ENCODE measurements around the gene CACNA1D.

The CACNA1D gene

DNA sequence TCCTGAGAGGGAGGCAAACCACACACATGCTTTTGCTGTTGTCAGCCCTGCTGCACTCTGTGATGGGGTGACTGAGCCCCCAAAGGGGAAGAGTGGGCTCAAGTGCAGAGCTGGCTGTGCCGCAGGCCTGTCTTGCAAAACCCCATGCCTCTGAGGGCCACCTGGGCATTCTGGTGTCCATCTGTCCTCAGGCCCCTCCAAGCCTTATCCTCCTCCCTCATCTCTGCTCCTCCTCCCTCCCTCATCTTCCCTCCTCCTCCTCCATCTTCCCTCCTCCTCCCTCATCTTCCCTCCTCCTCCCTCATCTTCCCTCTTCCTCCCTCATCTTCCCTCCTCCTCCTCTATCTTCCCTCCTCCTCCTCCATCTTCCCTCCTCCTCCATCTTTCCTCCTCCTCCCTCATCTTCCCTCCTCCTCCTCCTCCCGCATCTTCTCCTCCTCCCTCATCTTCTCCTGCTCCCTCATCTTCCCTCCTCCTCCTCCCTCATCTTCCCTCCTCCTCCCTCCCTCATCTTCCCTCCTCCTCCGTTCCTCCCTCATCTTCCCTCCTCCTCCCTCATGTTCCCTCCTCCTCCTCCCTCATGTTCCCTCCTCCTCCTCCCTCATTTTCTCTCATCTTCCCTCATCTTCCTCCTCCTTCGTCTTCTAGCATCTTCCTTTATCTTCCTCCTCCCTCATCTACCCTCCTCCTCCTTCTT is 311.2 kb downstream of the CACNA1D start:
- no peak for TF ChIP-seq CTCF (IDR thresholded peaks at IDR 0.05; ENCODE audit: insufficient read depth, missing control alignments)
- DNase-seq (ENCODE audit: insufficient read length, low spot score) (no peak), FAIRE-seq (no peak)

- TF ChIP-seq CTCF (IDR thresholded peaks at IDR 0.05; ENCODE audit: insufficient read depth, missing control alignments), result no peak
- FAIRE-seq (no peak), DNase-seq (ENCODE audit: insufficient read length, low spot score) (no peak)
These were observed 312.0 kb downstream of the CACNA1D start for GRCh38 chr3:53806182-53807116.

DNA sequence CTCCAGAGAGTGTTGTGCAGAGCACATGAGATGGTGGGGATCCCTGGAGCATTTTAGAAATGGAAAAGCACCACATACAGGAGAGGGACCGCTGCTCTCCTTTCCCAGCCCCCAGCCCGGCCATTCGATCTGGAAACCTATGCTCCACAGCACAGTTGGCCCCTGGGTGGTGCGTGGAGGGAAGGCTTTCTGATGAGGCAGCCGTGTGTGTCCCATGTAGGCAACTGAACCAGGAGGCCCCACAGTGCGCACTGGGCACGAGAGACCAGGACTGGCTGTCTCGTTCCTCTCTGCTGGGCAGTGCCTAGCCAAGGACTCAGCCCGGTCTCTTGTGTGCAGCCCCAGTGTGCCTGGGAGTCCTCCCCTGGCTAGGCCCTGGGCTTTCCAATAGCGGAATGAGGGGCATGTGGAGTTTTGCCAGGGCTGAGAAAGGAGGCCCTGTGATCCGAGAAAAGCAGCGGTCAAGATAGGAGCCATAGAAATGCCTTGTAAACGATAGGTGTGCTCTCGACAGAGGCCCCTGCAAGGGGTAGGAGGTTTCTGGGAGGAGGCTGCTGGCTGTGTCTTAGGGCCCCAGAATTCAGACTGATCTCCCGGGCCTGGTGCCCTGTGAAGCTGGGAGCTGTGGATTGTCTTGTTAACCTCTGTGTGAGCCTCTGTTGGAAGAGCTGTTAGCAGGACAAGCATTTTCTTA is 312.9 kb downstream of the CACNA1D start:
- FAIRE-seq (no peak), DNase-seq (ENCODE audit: insufficient read length, low spot score) (no peak)
- no peak for TF ChIP-seq CTCF (IDR thresholded peaks at IDR 0.05; ENCODE audit: insufficient read depth, missing control alignments)

DNA sequence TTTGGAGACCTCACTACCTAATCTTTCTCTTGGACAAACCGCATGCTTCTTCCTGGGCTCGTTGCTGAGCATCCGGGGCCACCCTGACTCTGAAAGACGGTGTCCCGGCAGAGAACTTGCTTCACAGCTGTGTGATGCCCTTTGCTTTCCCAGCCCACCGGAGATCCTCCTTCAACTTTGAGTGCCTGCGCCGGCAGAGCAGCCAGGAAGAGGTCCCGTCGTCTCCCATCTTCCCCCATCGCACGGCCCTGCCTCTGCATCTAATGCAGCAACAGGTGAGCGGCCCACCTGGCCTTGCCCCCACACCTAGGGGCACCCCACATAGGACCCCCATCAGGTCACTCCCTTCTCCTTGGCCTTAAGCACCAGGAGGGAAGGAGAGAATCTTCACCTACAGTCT is 314.1 kb downstream of the CACNA1D start:
- TF ChIP-seq CTCF (IDR thresholded peaks at IDR 0.05; ENCODE audit: insufficient read depth, missing control alignments), result no peak
- FAIRE-seq (no peak), DNase-seq (ENCODE audit: insufficient read length, low spot score) (no peak)

DNA sequence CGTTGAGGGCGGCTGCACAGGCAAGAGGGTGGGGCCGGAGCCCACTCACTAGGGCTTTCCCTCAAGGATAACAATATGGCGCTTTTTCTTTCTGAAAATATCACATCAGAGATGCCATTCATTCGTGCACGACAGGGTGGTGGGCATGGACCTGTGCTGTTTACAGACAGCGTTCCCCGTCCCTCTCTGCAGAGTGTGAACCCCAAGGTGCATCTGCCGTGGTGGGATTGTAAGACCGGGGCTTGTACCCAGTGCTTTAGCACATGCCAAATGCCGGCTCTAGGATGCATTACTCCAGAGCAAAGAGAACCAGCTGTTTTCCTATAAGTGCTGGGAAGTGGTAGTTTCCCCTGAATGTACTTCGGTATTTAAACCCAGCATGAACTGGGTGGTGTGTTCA is 314.9 kb downstream of the CACNA1D start:
- no peak for FAIRE-seq
- TF ChIP-seq CTCF (IDR thresholded peaks at IDR 0.05; ENCODE audit: insufficient read depth, missing control alignments), result no peak
- no peak for DNase-seq (ENCODE audit: insufficient read length, low spot score)

GRCh38 chr3:53809764-53810400 is 315.5 kb downstream of the CACNA1D start:
- FAIRE-seq (no peak), DNase-seq (ENCODE audit: insufficient read length, low spot score) (no peak)
- no peak for TF ChIP-seq CTCF (IDR thresholded peaks at IDR 0.05; ENCODE audit: insufficient read depth, missing control alignments)

Measured in D721Med (cell line).